IMR-90 (cell line): ENCODE measurements around the gene OR2H2.

Experiments
- ELK1 ChIP-seq: fragments of 150-350 bp; IDR thresholded peaks from 2 replicates; pipeline ENCODE4 v1.6.1; 2016; ENCODE audit warnings: low read depth, mild to moderate bottlenecking, low read length, moderate library complexity, borderline replicate concordance
- POLR2A ChIP-seq: IDR thresholded peaks from 2 replicates; pipeline ENCODE4 v1.6.1; 2012; ENCODE audit warnings: mild to moderate bottlenecking, low read depth, low read length
- RAD21 ChIP-seq: IDR thresholded peaks from 2 replicates; pipeline ENCODE4 v1.6.1; 2012; ENCODE audit warnings: low read length, improper control_type of control experiment
- SMC3 ChIP-seq: fragments of 150-350 bp; IDR thresholded peaks from 2 replicates; pipeline ENCODE4 v1.6.1; 2016; ENCODE audit warnings: low read depth, mild to moderate bottlenecking, antibody characterized with exemption, low read length, moderate library complexity
- TF ChIP-seq, protein P1 (sequence below): conservative IDR thresholded peaks from 2 replicates; pipeline ENCODE4 v1.5.1; 2012; ENCODE audit warnings: mild to moderate bottlenecking, low read depth, low read length, improper control_type of control experiment

GRCh38 chr6:29633534-29633905 lies 48.6 kb downstream of the OR2H2 start:
- TF ChIP-seq RAD21 (no peak), ELK1 (no peak), SMC3 (no peak), POLR2A (no peak)
- TF ChIP-seq, protein P1, sequence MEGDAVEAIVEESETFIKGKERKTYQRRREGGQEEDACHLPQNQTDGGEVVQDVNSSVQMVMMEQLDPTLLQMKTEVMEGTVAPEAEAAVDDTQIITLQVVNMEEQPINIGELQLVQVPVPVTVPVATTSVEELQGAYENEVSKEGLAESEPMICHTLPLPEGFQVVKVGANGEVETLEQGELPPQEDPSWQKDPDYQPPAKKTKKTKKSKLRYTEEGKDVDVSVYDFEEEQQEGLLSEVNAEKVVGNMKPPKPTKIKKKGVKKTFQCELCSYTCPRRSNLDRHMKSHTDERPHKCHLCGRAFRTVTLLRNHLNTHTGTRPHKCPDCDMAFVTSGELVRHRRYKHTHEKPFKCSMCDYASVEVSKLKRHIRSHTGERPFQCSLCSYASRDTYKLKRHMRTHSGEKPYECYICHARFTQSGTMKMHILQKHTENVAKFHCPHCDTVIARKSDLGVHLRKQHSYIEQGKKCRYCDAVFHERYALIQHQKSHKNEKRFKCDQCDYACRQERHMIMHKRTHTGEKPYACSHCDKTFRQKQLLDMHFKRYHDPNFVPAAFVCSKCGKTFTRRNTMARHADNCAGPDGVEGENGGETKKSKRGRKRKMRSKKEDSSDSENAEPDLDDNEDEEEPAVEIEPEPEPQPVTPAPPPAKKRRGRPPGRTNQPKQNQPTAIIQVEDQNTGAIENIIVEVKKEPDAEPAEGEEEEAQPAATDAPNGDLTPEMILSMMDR: no peak
